GM21381 (cell line): ENCODE results near the gene PARD3.

ENCODE experiments used
- ATAC-seq: cut with Tn5 transposase; IDR thresholded peaks from one replicate; pipeline ENCODE4 v1.9.1; 2021; ENCODE audit warnings: mild to moderate bottlenecking, moderate library complexity; ENCODE audit not compliant: unreplicated experiment

The PARD3 gene

DNA sequence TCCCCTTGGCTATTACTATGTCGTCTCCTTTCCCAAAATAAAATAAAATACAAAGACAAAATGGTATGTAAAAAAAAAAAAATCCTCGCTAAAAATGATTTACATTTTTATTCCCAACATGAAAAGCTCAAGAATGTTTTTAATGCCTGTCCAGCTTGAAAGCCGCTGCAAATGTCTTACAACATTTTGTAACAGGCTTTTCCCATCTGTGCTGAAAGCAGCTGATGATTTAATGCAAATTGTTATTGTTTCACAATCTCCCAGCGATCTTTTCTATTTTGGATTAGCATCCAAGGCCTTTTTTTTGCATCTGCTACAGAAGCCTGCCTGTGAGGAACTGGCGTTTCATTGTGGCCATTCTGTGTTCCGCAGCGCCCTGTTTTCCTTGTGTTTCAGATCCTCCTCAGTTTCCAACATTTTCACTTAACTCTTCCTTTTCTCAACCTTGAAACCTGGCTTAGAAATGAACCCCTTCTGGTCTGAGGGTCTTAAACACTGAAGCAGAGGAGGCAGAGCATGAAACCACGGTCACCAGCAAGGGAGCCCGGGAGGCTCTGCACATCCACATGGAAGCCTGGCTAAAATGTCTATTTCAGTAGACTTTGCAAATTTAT lies 712.1 kb downstream of the PARD3 start:
- ATAC-seq: no peak

DNA sequence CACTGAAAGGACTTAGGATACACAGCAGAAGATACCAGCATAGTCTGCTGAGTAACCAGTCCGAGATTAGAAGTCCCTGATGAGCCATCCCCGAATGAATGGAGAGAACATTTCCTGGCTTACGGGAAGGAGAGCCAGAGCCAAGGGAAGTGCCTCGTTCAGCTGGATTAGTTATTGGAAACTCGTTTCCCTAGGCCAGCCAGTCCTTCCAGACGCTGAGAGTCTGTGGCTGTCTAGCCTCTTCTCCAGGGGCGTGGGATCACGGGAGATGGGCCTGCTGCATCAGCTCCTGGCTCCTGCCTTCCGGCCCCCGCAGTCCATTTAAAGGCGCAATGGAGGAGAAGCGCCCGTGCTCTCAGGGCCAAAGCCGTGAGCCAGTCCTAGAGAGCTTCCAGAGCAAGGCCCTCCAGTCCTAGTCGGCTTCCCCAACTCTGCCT lies 712.8 kb downstream of the PARD3 start:
- no peak for ATAC-seq

DNA sequence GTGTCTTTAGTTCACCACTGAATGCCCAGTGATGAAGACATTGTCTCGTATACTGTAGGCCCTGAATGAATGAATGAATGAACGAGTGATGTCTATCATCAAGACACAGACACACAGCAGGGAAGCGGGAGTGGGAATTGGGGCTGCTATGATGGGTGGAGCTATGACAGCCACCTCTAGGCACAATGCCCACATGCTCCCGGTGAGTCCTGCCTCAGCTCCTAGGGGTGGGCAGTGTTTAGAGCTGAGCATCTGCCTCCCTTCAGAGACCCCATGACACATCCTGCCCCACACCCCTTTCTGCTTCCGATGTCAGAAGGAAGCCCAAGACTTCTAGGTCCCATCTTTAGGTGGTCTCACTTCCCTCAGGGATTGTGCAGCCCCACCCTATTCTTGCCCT lies 714.1 kb downstream of the PARD3 start:
- no peak for ATAC-seq

DNA sequence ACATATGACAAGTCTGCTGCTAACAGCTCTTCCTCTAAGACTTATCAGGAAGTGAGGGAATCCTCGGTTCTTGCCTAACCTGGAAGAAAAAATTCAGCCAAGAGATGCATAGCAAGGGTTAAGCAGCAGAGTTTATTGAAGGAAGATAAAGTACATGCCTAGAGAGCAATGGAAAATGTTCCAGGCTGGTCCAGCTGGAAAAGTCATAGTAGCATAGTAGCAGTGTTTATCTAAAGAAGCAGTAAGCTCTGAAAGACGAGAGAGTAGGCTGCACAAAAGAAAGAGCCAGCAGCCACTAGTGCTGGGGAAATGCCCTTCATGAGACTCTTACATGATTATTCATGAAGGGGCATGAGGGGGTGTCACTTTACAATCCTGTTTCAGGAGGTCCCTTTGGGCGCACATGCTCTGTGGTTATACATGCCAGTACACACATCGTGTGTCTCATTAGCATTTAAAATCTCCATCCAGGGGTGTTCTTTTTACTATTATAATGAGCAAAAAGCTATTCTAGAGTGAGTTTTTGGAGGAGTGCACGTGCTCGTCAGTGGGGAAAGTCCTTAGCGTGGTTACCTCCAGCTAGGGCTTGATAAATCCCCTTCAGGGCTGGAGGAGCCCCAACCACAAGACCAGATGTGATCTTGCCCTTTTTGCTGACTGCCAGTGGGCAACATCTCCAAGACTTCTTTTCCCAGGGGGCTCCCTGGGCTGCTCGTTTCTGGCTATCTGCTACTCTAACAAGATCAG lies 716.1 kb downstream of the PARD3 start:
- ATAC-seq: no peak

DNA sequence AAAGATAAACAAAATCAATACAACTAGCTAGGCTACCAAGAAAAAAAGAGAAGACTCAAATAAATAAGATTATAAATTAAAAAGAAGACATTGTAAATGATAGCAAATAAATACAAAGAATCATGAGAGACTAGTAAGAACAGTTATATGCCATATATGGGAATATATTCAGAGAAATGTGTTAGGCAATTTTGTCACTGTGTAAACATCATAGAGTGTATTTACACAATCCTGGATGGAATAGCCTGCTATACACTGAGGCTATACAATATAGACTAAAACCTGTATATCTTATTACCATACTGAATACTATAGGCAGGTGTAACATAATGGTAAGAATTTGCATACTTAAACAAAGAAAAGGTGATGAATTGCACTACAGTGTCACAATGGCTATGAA lies 717.4 kb downstream of the PARD3 start:
- ATAC-seq: no peak

DNA sequence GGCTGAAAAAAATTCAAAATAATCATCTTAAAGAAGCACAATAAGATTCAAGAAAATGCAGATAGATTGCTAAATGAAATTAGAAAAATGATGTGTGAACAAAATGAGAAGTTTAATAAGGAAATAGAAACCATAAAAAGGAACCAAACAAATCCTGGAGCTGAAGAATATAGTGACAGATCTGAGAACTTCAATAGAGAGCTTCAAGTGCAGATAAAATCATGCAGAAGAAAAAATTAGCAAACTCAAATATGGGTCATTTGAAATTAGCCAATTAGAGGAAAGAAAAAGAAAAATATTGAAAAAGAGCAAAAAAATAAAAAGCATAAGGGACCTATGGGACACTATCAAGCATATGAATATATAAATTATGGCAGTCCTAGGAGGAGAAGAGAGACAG lies 720.1 kb downstream of the PARD3 start:
- ATAC-seq: no peak

DNA sequence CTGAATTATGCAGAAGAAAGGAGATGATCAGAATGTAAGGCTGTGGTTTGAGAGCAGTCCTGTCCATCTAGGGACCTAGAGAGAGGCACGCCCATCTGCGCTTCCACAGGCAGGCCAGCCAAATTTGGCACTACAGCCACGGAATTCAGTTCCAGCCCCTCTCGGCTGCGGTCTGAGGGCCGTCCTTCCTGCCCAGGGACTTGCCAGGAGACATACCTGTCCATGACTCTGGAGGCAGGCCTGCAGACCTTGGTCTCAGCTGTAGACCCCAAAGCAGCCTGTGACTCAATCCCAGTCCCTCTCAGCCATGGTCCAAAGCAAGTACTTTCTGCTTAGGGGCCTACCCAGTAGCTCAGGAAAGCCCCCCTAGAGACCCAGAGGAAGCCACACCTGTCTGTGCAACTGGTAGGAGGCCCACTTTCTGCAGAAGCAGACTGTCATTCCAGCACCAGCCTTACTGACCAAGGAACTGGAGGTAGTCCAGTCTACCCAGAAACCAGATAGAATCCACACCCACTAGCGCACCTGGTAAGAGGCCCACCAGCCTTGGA lies 720.9 kb downstream of the PARD3 start:
- ATAC-seq: no peak

DNA sequence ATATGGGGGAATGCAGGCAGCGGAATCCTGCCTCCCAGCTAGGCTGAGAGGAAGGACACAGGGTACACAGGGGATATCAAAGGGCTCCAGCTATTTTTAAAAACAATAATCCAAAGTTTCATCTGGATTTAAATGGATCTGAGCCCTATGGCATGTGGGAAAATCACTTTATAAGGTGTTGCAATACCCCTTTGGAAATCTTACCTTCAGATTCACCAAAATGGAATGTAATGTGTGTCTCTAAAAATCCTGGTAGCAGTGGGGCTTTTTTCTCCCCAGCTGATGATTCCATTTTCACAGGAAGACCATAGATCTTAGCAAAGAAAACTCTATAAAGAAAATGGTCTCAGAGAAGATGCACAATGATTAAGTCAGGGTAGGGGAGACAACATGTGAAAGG lies 722.2 kb downstream of the PARD3 start:
- ATAC-seq: no peak

DNA sequence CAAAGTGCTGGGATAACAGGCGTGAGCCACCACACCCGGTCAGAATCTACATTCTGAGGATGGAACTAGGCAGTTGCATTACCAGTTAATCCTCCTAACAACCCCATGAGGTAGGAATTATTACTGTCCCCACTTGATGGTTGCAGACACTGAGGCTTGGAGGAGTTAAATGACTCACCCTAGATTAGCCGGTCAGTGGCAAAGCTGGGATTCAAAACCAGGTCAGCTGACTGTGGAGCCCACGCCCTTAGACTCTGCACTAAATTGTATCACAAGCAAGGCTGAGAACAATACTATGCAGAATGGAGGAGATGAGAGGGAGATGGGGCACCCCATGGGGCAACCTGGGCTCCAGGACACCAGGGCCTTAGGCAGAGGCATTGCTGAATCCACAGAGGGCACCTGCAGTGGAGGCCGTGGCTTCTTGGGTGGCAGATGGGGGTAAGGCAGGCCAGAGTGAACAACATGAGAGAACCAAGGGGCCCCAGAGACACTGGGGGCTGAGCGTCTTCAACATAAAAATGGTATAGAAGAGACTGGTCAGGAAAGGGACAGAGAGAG lies 723.4 kb downstream of the PARD3 start:
- ATAC-seq: no peak

DNA sequence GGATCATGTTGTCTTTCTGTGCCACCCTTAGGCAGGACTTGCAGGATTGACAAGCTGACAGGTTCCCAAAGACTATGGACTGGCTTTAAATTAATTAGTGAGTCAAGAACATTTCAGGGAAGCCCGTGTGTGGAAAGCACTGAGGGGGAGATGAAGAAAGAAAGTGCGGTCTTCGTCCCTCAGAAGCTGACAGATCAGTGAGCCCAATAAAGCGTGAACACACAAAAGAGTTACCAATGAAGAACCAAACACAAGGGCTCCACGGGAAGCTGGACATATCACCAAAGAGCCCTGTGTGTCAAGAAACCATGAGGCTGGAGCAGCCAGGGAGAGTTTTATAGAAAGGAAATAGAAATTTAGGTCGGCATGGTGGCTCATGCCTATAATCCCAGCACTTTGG lies 725.8 kb downstream of the PARD3 start:
- ATAC-seq: no peak

DNA sequence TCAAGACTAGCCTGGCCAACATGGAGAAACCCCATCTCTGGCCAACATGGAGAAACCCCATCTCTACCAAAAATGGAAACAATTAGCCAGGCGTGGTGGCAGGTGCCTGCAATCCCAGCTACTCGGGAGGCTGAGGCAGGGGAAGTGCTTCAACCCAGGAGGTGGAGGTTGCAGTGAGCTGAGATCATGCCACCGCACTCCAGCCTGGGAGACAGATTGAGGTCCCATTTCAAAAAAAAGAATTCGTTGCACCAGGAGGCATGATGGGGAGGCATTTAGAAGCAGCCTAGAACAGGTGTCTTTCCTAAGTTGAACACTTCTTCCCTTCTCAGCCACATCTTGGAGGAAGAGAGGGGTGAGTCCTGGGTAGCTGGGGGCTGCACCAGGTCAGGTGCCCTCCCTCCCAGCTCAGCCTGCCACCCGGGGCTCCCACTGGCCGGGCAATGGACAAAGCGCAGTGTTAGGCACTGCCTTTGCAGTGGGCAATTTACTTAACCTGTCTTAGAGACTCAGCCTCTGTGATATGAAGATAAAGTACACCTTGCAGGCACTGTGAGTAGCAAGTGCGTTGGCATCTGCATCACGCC lies 726.8 kb downstream of the PARD3 start:
- ATAC-seq: no peak

DNA sequence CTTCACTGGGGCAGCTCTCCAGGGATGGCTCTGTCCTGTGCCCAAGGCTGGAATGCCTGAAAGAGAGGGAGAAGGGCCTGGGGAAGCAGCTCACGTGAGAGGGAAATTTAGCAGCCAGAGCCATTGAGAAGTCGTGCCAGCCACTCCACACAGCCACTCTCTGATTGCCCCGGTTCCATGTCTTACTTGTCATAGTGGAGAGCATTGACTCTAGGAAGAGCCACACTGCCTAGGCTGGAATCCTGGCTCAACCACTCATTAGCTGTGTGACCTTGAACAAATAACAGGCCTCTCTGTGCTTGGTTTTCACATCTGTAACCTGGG lies 728.0 kb downstream of the PARD3 start:
- no peak for ATAC-seq

DNA sequence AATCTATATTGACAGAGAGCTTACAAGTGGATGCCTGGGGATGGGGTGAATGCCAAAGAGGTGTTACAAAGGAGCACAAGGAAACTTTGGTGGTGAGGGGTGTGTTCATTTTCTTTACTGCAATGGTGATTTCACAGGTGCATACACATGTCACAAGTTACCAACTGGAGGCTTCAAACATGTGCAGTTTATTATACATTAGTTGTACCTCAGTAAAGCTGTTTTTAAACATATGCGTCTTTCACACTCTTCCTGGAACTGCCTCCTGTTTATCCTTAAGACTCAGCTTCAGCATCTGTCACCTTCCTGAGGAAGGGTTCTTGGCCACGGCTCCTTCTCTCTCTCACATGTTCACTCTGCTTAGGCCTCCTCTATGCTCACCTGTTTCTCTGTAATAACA lies 731.5 kb downstream of the PARD3 start:
- ATAC-seq: no peak

DNA sequence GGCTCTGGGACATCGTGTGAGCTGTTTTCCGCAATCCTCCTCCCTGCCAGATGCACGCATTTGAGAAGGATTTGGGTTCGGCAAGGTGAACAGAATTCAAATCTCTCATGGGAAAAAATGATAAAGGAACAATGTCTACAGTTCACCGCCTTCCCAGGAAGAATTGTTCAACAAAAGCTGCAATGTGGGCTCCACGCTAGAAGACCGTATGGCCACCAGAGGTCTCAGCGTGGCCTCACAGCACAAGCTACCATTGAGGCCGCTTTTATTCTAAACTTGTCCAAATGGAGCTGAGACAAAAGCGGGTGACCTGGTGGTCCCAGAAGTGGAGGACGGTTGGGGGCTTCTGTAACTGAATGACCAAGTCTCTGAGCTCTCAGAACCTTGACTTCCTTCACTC lies 733.1 kb downstream of the PARD3 start:
- no peak for ATAC-seq

DNA sequence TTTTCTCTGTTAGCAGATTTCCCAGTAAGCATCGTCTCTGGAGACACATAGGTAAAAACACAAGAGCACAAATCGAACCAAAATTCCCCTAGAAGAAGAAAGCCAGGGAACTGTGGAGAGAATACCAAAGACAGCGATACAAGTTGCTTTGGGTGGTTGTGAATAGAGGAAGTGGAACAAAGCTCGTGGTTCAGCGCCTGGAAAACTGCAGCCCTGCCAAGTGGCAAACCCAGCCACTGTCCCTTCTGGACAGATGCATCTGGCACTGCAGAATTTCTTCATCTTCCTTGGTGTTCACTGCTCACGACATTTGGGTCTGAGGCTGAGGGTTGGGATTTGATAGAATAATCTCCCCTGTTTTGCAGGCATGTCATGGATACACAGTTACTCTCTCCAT lies 733.8 kb downstream of the PARD3 start:
- ATAC-seq: no peak

DNA sequence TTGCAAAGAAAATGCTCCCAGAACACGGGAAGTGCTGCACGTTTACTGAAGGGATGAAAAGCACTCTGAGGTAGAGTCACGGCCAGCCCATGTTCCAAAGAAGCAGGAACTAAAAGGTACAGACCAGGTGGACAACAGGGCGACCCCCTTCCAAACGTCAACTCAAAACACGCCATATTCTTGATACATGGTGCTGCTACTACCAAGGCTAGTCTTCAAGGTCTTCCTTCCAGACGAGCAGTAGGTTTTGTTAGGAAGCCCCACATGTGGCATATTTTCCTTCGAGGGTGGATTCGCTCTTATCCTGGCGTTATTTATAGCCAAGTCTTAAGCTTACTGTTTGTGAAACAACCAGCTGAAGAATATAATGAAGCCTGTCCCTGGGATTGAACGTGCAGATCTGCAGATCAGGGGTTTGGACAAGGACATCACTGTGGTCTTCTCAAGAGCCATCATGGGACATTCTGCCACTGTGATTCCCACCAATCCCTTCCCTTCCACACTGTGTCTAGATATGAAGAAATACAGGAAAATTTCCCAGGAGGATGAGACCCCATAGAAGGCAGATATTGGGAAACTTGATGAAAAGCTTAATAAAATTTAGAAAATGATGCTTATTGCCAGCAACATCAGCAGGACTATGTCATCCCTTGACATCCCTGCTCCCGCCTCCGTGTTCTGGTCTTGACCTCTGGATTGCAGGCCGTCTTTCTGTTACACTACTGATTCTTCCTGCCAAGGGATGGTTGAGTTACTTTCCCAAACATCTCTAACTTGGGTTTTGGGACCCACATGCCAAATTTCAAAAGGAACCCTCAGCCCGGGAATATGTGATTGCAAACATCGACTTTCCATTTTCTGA lies 734.4 kb downstream of the PARD3 start:
- ATAC-seq: no peak

DNA sequence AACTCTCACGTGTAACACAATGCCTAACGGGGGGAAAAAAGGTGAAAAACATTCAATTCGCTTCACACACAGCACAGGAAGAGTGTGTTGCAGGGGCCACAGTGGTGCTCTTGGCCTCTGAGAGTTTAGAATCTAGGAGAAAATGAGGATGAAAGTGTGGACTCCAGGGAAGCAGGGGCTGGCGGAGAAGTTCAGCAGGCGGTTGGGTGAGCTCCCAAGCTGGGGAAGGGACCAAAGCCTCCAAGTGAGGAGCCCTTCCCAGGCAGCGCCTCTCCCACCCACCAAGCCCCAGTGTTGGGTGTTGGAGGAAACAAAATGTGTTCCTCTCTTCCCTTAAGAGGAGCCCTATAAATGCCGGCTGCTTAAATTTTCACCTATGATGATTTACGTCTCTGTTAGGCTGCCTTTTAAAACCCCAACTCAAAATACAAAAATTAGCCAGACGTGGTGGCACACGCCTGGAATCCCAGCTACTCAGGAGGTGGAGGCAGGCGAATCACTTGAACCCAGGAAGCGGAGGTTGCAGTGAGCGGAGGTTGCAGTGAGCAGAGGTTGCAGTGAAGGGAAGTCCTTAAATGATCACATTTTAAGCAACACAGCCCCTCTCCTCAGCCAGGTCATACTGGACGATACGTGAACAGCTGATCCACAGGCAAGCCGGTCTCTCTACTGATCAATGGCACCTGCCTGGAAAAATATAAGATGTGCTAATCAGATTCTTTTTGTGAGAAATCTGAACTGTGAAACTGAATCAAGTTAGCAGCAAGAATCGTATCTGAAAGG lies 735.2 kb downstream of the PARD3 start:
- ATAC-seq: no peak

DNA sequence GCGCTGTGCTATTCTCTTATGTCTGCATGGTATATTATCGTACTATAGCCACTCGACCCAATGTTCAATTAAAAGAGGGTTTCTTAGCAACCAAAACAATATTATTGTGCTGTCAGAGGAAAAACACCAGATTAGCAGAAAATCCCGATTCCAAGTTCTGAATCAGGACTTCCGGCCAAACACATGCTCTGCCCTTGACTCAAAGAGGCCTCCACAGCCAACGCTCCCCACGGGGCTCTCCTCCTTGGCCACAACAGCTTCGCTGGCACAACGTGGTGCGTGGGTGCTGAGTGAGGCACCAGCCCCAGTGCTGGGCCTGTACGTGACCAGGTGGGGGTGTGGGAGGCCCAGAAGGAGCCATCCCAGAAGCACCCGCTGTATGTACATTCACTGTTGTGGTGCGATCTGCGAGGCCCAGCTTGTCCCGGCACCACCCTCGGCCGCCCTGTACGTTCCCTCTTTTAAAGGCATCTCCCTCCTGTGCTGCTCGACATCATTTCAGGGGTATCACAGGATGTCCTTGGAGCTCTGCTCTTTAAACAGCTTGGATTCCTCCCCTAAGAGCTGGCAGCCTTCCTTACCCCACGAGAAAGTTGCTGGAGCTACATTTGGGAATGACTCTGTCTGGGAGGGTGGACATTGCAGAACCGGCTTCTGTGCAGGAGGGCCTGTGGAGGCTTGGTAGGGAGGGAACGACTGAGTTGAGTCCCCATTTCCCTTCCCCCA lies 736.2 kb downstream of the PARD3 start:
- no peak for ATAC-seq

DNA sequence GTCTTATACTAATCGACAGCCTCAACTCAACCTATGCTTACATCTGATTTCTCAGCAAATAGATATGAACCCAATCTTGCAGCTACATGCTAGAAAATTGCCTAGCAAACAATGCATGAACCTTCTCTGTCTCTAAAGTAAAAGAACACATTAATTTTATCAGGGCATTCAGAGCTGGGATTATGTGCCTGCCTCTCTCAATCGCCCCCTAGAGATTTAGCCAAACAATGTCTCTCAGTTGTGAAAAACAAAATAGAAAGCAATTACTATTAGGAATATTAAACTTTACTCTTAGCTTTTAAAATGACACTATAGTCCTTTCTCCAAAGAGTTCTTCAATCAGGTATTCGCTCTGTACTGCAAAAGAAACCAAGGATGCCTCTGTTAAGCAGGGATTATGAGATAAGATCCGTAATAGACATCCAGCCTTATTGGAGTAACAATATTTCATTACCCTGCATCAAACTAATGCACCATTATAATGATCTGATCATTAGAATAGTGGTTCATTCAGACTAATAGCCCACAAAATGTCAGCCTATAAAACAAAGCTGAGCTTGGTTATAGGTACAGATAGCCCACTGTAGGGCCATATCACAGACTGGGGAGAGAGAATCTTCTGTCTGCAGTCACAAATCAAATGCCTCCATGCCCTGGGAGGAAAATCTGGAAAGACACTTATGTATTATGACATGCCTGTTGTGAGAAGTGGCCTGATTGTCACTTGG lies 736.9 kb downstream of the PARD3 start:
- ATAC-seq: no peak
